OCI-LY7 (cell line): ENCODE data around the gene EGFLAM.

Source experiments
- CTCF ChIP-seq: fragments of 200-600 bp; sonication (generic); conservative IDR thresholded peaks from 2 replicates; pipeline ENCODE4 v1.5.1; 2014; ENCODE audit warnings: mild to moderate bottlenecking, antibody characterized with exemption, low read length, moderate library complexity, mixed read lengths
- EZH2phosphoT487 ChIP-seq: fragments of 200-600 bp; sonication (generic); IDR thresholded peaks from 2 replicates; pipeline ENCODE4 v1.6.1; 2018; ENCODE audit warnings: low read depth, borderline replicate concordance, mild to moderate bottlenecking, mixed run types, antibody characterized with exemption, low read length, moderate library complexity, mixed read lengths

GRCh38 chr5:38344891-38345290, 86.5 kb downstream of the EGFLAM start:
- TF ChIP-seq CTCF (no peak), EZH2phosphoT487 (no peak)
